Measurements from ENCODE around the gene TPRA1.
"Not testable (repeated sequence)": the region's sequence is repeated elsewhere in the genome, so short reads cannot be mapped to it uniquely, and the experiment has no call there.

The TPRA1 gene

DNA sequence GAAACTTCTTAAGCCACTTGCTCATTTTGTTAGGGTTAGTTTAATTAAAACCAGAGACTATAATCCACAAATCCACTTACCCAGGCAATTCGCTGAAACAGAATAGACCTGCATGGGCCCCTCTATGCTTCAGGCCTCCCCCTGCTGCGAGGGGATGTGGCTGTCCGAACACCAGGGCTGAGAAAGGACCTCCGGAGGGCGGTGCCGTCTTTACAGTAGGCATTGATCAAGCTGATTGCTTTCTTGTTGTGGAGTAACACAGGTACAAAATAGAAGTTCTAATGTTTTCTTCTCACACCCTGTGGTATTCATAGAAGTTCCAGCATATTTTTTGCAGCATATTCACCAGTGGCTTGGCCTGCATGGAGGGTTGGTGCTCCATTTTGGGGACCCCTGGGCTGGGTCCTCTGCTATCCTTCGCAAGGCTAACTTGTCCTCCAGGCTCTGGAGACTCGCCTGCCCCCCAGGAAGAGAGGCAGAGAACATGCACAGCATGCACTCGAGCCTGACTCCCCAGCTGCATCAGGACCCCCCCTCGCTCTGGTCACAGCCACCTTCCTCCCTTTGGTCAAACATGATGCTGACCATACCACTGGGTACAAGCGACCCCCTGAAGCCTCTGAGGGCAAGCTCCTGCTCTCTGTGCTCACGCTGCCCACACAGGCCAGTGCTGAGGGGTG, 55.3 kb downstream of the TPRA1 start:
- no peak for DNase-seq

DNA sequence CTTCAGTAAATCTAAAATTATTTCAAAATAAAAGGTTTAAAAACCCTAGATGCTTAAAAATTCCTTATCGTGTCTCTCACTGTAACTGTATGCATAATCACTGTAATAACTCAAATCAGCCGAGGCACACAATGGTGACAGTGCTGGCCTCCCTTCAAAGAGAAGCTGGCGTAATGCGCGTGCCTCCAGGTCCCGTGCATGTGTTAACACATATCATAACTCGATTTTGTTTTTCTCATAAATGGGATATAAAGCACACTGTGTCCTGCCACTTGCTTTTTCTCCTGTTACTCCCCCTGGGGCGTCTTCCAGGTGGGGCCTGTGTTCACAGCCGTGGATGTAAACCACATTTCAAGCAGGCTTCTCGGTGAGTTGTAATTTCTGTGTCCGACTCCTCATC, 56.0 kb downstream of the TPRA1 start:
- no peak for DNase-seq

DNA sequence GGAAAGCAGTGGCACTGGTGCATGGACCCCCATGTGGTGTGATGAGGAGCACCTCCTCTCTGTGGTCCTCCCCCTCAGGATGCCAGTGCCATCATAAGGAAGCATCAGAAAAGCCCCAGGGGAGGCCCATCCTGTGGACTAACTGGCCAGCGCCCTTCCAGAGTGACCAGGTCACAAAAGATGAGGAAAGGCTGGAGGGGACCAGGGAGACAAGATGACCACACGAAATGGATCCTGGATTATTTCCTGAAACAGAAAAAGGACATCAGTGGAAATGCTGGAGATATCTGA, 56.4 kb downstream of the TPRA1 start:
- no peak for DNase-seq

DNA sequence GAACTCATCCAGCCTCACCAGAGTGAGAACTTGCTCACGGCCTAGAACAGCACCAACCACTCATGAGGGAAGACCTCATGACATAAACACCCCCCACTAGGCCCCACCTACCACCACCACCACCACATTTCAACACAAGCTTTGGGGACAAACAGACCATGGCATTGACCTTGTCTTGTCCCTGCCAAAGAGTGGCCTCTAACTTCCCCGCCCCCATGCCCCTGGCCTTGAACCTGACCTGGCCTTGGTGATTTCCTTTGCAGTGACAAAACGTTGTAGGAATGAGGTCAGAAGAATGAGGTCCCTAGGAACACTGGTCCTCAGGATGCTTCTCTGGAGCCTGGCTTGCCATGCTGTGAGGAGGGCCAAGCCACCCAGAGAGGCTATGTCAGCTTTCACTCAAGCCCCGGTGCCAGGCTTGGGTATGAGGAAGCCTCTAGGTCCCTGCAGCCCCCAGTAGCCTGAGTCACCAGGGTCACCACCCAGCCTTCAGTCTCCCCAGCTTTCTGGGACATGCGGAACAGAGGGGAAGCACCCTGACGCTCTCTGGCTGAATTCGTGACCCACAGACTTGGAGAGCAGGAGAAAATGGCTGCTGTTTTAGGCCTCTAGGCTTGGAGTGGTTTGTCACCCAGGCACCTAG, 57.9 kb downstream of the TPRA1 start:
- no peak for DNase-seq

DNA sequence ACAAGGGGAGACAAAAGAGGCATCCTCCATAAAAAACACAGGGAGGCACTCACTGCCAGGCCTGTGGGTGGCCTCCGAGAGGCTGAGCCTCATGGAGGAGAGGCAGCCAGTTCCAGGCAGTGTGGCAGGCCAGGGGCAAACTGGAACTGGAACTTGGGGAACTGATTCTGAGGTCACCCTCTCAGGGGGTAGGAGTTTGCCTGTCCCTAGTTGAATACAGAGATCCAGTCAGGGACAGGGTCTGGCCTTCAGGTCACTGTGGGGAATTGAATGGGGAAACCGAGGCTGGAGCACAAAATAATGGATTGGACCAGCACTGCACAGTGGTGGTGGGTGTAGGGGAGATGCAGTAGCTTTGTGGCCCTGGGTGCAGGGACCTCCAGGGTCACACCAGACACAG, 58.7 kb downstream of the TPRA1 start:
- no peak for DNase-seq

DNA sequence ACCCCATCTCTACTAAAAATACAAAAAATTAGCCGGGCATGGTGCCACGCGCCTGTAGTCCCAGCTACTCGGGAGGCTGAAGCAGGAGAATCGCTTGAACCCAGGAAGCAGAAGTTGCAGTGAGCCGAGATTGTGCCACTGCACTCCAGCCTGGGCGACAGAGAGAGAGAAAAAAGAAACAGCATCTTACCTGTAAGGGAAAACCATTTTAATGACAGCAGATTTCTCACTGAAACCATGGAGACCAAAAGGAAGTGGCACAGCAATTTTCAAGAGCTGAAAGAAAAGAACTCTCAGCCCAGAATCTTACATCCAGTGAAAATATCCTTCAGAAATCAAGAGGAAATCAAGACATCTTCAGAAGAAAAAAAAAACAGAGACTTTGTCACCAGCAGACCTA, 59.7 kb downstream of the TPRA1 start:
- not testable (repeated sequence) for DNase-seq

DNA sequence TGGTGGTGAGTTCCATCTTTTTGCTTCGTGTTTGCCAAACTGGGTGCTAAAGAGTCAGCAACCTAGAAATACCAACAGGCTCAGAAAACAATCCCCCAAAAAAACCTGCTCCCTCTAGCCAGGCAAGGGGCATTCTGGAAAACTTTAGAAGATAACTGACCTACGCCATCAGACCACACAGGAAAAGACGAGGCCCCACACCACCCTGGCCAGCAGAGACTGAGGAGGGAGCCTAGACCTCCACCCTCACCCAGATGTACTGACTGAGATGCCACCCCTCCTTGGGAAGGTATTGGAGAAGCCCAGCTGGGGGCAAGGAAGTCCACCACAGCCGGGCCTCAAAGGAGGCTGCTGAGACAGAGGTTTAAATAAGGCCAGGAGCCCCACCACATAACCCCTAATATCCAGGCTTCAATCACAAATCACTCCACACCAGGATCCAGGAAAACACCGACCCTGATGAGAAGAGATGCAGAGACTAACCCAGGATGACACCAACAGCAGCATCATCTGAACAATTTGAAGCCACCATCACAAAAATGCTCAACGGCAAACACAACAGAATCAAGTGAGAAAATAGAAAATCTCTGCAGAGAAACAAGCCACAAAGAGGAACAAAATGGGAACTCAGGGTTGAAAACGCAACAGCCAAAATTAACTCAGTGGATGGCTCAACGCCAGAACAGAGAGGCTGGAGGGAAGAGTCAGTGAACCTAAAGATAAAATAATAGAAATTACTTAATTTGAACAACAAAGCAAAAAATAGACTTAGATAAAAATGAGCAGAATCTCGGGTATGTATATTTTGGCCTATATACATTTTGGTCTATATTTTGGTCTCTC, 61.0 kb downstream of the TPRA1 start:
- DNase-seq, result no peak

DNA sequence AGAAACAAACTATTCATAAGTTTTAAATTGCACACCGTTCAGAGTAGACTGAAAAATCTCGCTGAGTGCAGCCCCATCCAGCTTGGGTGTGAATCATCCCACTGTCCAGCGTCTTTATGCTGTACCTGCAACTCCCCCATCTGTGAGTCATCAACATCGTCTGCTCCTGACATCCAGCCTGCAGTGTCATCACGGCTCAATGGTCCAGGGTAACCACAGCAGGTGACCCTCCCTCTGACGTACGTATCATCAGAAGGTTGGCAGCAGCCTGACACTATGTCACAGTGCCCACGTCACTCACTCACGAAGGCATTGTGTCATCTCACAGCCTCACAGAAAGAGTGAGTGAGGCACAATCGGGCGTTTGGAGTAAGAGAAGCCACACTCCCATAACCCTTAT, 65.2 kb downstream of the TPRA1 start:
- DNase-seq, result no peak

DNA sequence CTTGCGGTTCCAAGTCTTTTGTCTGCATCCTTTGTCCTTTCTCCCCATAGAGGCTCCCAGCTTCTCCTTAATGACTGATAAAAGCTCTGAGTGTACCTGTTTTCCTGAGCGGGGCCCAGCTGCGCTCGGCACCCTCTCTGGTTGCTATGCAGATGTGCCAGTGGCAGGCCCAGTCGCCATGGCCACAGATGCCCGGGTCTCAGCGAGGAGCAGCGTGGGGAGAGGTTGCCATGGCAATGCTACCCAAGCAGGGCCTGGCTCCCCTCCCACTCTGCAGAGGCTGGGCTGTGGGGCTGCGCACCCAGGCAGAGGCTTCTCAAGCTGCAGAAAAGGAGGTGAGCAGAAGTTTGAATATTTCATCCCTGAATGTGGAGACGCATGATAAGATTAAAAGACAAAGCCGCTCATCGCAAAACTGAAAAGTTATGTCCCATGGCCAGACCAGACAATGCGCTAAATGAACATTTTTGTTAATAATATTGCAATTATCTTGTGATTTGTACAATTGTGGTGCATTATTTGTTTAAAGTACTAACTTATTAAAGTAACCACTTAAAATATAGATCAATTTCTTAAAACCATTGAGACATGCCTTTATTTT, 66.1 kb downstream of the TPRA1 start:
- DNase-seq, result no peak
